ENCODE results near the gene PLA2G2E.
"Not testable (repeated sequence)": the region's sequence is repeated elsewhere in the genome, so short reads cannot be mapped to it uniquely, and the experiment has no call there.

Gene PLA2G2E

GRCh38 chr1:19923137-19923952 is at the start of gene PLA2G2E:
PLA2G2E (minus strand) TSS chr1:19923617; CDS start chr1:19923559, 58 bp downstream.
- no peak for DNase-seq

GRCh38 chr1:19971664-19972063 is 48.2 kb upstream of the PLA2G2E start:
- DNase-seq = no peak

GRCh38 chr1:19969898-19970660 is 46.7 kb upstream of the PLA2G2E start:
- no peak for DNase-seq

GRCh38 chr1:19967808-19968207 is 44.4 kb upstream of the PLA2G2E start:
- no peak for DNase-seq

GRCh38 chr1:19964542-19964941 is 41.1 kb upstream of the PLA2G2E start:
- DNase-seq = no peak

- no peak for DNase-seq
These were observed 40.2 kb upstream of the PLA2G2E start for GRCh38 chr1:19963636-19964035.

- DNase-seq = no peak
These were observed 37.2 kb upstream of the PLA2G2E start for GRCh38 chr1:19960591-19960990.

- DNase-seq = no peak
These were observed 34.4 kb upstream of the PLA2G2E start for GRCh38 chr1:19957779-19958178.

GRCh38 chr1:19955534-19956170 is 32.2 kb upstream of the PLA2G2E start:
- DNase-seq = no peak

GRCh38 chr1:19954059-19954458 is 30.6 kb upstream of the PLA2G2E start:
- no peak for DNase-seq

- no peak for DNase-seq
These were observed 25.6 kb upstream of the PLA2G2E start for GRCh38 chr1:19949016-19949415.

GRCh38 chr1:19946971-19947370 is 23.6 kb upstream of the PLA2G2E start:
- no peak for DNase-seq

GRCh38 chr1:19946331-19946751 is 22.9 kb upstream of the PLA2G2E start:
- no peak for DNase-seq

GRCh38 chr1:19945914-19946313 is 22.5 kb upstream of the PLA2G2E start:
- DNase-seq = no peak

- DNase-seq = no peak
These were observed 19.2 kb upstream of the PLA2G2E start for GRCh38 chr1:19942657-19943056.

GRCh38 chr1:19942088-19942487 is 18.7 kb upstream of the PLA2G2E start:
- no peak for DNase-seq

- DNase-seq = no peak
These were observed 17.8 kb upstream of the PLA2G2E start for GRCh38 chr1:19941206-19941568.

- DNase-seq = no peak
These were observed 17.2 kb upstream of the PLA2G2E start for GRCh38 chr1:19940486-19941205.

- no peak for DNase-seq
These were observed 15.1 kb upstream of the PLA2G2E start for GRCh38 chr1:19938472-19938871.

- no peak for DNase-seq
These were observed 12.8 kb upstream of the PLA2G2E start for GRCh38 chr1:19936061-19936750.

GRCh38 chr1:19934336-19934735 is 10.9 kb upstream of the PLA2G2E start:
- no peak for DNase-seq

- no peak for DNase-seq
These were observed 9.4 kb upstream of the PLA2G2E start for GRCh38 chr1:19932866-19933265.

GRCh38 chr1:19927130-19927421 is 3.7 kb upstream of the PLA2G2E start:
- not testable (repeated sequence) for DNase-seq
